Lower leg skin (tissue), 3 donors: ENCODE measurements around the gene PAIP1.

Experiments used
- POLR2A ChIP-seq, 2 donors: fragments of 450-650 bp; IDR thresholded peaks; one replicate each; pipeline ENCODE4 v1.6.1; 2016 to 2017; ENCODE audit warnings: antibody characterized with exemption in 2 of 2, mild to moderate bottlenecking in 1 of 2, moderate library complexity in 1 of 2
- TF ChIP-seq, protein P1 (sequence below), 3 donors: fragments of 450-650 bp; IDR thresholded peaks; one replicate each; pipeline ENCODE4 v1.5.1; 2016; ENCODE audit warnings: antibody characterized with exemption in 3 of 3, mild to moderate bottlenecking in 3 of 3, moderate library complexity in 2 of 3

DNA sequence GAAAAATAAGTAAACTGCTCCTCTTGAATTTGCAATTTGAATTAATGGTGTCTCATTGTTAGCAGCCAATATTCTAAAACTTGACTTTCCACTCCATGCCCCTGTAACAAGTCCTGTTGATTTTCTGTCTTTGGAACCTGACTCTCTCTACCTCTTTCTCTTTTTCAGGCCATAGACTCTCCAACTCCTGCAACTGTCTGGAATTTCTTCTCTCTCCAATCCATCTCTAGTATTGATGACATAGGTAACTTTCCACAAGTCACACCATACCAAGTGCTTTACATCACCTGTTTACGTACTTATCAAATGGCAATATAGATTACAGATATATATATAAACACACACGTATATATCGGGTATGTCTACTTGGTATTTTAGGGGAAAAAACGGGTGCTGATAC, 42.9 kb downstream of the PAIP1 start:
- TF ChIP-seq, protein P1, sequence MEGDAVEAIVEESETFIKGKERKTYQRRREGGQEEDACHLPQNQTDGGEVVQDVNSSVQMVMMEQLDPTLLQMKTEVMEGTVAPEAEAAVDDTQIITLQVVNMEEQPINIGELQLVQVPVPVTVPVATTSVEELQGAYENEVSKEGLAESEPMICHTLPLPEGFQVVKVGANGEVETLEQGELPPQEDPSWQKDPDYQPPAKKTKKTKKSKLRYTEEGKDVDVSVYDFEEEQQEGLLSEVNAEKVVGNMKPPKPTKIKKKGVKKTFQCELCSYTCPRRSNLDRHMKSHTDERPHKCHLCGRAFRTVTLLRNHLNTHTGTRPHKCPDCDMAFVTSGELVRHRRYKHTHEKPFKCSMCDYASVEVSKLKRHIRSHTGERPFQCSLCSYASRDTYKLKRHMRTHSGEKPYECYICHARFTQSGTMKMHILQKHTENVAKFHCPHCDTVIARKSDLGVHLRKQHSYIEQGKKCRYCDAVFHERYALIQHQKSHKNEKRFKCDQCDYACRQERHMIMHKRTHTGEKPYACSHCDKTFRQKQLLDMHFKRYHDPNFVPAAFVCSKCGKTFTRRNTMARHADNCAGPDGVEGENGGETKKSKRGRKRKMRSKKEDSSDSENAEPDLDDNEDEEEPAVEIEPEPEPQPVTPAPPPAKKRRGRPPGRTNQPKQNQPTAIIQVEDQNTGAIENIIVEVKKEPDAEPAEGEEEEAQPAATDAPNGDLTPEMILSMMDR (IDR thresholded peaks at IDR 0.05) = no peak
- no peak for TF ChIP-seq POLR2A (IDR thresholded peaks at IDR 0.05)
